ENCODE data around the gene HEY2.
A peak's percentile ranks its signal among the peaks of the same experiment; 100 is the strongest.
"Not testable (repeated sequence)": the region's sequence is repeated elsewhere in the genome, so short reads cannot be mapped to it uniquely, and the experiment has no call there.

HEY2 gene

DNA sequence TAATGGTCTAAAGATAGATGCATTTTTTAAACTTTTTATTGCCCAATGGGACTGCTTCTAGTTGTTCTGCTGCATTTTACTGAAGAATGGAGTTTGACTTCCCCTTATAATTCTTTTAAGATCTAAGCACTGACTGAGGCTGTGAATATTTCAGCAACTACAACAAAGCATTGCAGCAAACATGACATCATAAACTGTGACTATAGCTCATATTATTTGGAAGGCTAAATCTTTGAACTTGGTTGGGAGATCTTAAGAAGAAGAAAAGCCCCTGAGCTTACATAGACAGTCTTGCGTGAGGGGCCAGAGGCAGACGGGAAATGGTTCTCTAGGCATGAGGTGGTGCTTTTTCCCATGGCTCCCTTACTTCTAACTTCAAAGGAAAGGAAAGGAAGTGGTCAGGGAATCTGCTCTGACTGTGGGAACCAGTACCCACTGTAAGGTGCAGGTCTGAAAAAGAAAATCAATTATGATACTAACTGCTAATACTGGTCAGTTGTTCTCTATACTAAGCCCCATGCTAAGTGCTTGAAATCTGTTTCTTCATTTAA is 14.8 kb downstream of the HEY2 start:
- Mint-ChIP-seq H3K9me3 (no peaks in the 10 kb centered on the region), H3K27me3 (peaks cover 53 to 74% of the 10 kb centered on the region in 2 donors), H3K27ac (no peak overlapping the region), H3K36me3 (ENCODE audit: insufficient read depth) (no peaks in the 10 kb centered on the region), H3K4me3 (no peak overlapping the region), H3K4me1 (ENCODE audit: low read depth in 2 of 2) (no peaks in the 10 kb centered on the region)
- ATAC-seq (replicated peaks), result no peak
- no peak for DNase-seq

DNA sequence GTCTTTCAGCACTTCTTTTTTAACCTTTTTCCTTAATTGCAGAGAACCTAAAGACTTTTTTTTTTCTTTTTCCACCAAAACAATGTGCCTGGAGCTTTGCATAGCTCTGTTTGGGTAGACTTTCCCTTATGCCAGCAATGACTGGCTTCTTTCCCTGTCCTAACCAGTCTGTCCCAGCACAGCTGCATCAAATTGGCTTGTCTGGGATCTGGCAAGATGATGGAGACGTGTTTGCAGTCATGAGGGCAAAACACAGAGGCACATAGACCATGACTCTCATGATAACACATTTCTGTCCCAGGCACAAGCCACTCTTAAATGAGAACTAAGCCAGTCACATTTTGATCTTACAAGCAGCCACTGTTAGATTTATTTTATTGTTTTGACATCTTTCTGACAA is 16.5 kb downstream of the HEY2 start:
- peaks cover 4 to 5% of the 10 kb centered on the region in 2 donors for H3K4me1 Mint-ChIP-seq (ENCODE audit: low read depth in 2 of 2)
- H3K4me3 Mint-ChIP-seq, result no peak overlapping the region
- H3K36me3 Mint-ChIP-seq (ENCODE audit: insufficient read depth), result no peaks in the 10 kb centered on the region
- DNase-seq (no peak), ATAC-seq (replicated peaks) (no peak)
- no peak overlapping the region for H3K27ac Mint-ChIP-seq
- H3K9me3 Mint-ChIP-seq, result no peaks in the 10 kb centered on the region
- peaks cover 41 to 61% of the 10 kb centered on the region in 2 donors for H3K27me3 Mint-ChIP-seq

DNA sequence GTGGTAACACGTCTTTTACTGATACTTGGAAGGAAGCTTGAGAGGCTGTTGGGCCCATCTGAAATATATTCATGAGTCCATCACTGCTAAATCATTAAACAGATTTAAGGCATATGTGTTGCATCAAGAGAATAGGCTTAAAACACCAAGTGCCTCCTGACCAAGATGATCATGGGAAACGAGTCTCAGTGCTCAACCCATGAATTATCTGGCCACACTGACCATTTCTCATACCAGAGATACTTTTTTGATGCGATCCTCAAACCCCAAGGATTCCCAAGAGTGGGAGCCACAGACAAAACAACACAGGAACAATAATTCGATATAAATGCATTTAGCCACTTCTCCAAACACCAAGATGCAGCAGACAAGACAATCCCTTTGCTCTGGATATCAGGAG is 17.2 kb downstream of the HEY2 start:
- DNase-seq (no peak), ATAC-seq (replicated peaks) (no peak)
- peaks cover 4 to 5% of the 10 kb centered on the region in 2 donors for H3K4me1 Mint-ChIP-seq (ENCODE audit: low read depth in 2 of 2)
- no peak overlapping the region for H3K4me3 Mint-ChIP-seq
- no peaks in the 10 kb centered on the region for H3K36me3 Mint-ChIP-seq (ENCODE audit: insufficient read depth)
- no peaks in the 10 kb centered on the region for H3K9me3 Mint-ChIP-seq
- no peak overlapping the region for H3K27ac Mint-ChIP-seq
- H3K27me3 Mint-ChIP-seq, result peaks cover 41 to 56% of the 10 kb centered on the region in 2 donors

DNA sequence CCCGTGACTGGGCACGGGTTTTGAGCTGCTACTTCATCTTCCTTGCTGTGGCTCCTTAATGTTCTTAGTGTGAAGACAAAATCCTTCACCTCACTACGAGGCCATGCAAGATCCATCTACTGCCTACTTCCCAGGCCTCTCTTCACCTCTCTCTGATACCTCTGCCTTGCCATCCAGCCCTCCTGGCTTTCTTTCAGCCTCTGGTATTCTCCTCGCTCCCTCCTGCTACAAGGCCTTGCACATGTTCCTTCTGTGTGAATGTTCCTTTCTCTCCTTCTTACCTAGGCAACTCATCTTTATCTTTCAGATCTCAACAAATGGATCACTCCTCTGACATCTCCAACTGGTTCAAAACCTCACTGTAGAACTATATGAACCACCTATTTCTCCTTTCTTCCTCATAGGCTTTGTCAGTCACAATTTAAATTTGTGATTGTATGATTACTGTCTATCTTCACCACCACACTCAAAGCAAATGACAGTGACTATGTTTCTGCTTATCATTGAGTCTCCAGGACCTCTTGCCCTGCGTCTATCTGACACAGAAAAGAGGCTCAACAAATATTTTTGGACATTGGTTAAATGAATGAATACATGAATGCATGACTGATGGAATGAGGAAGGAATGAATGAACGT is 19.8 kb downstream of the HEY2 start:
- Mint-ChIP-seq H3K36me3 (ENCODE audit: insufficient read depth) (no peaks in the 10 kb centered on the region), H3K4me1 (ENCODE audit: low read depth in 2 of 2) (peaks cover 4 to 5% of the 10 kb centered on the region in 2 donors), H3K9me3 (no peaks in the 10 kb centered on the region), H3K4me3 (no peak overlapping the region), H3K27ac (no peak overlapping the region), H3K27me3 (peaks cover 30 to 36% of the 10 kb centered on the region in 2 donors)
- ATAC-seq (replicated peaks) (no peak), DNase-seq (no peak)

DNA sequence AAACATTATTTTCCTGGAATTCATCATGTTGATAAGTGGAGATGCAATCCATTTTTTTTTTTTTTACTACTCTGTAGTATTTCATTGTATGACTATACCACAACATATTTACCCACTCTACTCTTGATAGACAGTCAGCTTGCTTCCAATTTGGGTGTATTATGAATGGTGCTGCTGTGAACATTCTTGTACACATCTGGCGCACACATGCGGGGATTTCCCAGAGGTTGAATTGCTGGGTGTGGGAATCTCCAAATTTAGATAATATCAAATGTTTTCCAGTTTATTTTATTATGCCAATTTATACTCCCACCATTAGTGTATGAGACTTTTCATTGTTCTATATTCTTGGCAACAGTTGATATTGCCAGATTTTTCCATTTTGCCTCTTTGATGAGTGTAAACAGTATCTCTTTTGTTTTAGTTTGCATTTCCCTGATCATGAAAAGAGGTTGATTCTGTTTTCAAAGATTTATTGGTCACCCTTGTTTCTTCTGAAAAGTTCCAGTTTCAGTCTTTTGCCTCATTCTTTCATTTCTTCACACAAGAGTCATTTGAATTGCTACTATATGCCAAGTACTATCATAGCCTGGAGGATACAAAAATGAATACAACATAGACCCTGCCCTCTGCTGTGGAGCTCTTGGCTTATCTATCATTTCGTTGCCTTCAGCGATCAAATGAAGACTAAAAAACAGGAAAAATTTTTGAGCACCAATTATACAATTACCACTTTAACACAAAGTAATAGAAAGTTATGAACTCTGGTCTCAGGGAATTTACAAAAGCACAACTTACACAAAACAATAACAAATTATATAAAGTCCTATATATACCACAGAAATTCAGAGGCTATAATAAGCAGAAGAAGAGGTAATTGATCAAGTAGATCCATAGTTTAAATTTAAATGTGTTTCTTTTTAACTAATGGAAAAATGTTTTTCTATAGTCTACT is 24.2 kb downstream of the HEY2 start:
- ATAC-seq (replicated peaks), result no peak
- DNase-seq, result no peak
- Mint-ChIP-seq H3K4me1 (ENCODE audit: low read depth in 2 of 2) (peaks cover 4 to 5% of the 10 kb centered on the region in 2 donors), H3K27ac (no peak overlapping the region), H3K36me3 (ENCODE audit: insufficient read depth) (peaks cover under 1% of the 10 kb centered on the region), H3K9me3 (no peaks in the 10 kb centered on the region), H3K27me3 (peaks cover 0 to 3% of the 10 kb centered on the region in 2 donors), H3K4me3 (no peak overlapping the region)

DNA sequence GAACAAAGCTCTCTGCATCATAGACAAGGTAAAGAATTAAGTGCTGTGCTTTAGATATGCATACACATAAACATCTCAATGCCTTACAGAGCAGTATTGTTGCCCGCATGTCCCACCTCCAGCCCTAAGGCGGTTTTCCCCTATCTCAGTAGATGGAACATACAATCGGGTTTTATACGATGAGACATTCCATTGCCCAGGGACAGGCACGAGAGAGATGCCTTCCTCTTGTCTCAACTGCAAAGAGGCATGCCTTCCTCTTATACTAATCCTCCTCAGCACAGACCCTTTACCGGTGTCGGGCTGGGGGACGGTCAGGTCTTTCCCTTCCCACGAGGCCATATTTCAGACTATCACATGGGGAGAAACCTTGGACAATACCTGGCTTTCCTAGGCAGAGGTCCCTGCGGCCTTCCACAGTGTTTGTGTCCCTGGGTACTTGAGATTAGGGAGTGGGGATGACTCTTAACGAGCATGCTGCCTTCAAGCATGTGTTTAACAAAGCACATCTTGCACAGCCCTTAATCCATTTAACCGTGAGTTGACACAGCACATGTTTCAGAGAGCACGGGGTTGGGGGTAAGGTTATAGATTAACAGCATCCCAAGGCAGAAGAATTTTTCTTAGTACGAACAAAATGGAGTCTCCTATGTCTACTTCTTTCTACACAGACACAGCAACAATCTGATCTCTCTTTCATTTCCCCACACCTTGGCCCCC is 26.8 kb downstream of the HEY2 start:
- DNase-seq; H3K36me3 Mint-ChIP-seq (ENCODE audit: insufficient read depth): not testable (repeated sequence)

DNA sequence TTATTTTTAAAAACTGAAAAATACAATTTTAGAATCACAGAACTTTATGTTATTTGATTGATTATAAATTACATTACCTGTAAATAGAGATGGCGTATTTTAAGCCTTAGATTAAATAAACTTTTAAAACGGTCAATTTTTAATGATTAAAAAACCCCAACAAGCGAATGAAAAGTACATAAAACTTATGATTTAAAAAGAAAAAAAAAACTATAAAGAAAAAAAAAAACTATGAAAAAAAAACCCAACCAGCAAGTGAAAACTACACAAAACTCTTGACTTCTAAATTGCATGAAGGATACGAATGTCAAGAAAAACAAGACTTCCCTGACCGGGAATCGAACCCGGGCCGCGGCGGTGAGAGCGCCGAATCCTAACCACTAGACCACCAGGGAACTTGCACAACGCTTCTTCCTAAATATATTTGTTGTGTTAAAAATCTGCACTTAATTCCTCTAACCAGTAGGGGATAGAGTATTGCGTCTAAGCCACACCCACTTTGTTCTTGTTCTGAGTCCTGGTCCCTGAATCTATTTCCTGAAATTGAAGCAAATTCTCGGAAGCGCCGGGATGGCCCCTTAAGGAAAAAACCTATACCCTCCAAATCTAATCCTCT is 30.6 kb downstream of the HEY2 start:
- Mint-ChIP-seq H3K4me1 (ENCODE audit: low read depth in 2 of 2) (peaks cover 0 to 2% of the 10 kb centered on the region in 2 donors), H3K27me3 (no peaks in the 10 kb centered on the region), H3K36me3 (ENCODE audit: insufficient read depth) (peaks cover 5% of the 10 kb centered on the region), H3K4me3 (no peak overlapping the region), H3K9me3 (no peaks in the 10 kb centered on the region), H3K27ac (no peak overlapping the region)
- ATAC-seq (replicated peaks) (peak; percentile 79), DNase-seq (peak; percentile 86 to 93 (median 88))

More for the DNA sequence above, 26.8 kb downstream of the HEY2 start:
- H3K9me3 Mint-ChIP-seq; ATAC-seq (replicated peaks); H3K27ac Mint-ChIP-seq; H3K27me3 Mint-ChIP-seq; H3K4me1 Mint-ChIP-seq (ENCODE audit: low read depth in 2 of 2); H3K4me3 Mint-ChIP-seq: not testable (repeated sequence)

DNA sequence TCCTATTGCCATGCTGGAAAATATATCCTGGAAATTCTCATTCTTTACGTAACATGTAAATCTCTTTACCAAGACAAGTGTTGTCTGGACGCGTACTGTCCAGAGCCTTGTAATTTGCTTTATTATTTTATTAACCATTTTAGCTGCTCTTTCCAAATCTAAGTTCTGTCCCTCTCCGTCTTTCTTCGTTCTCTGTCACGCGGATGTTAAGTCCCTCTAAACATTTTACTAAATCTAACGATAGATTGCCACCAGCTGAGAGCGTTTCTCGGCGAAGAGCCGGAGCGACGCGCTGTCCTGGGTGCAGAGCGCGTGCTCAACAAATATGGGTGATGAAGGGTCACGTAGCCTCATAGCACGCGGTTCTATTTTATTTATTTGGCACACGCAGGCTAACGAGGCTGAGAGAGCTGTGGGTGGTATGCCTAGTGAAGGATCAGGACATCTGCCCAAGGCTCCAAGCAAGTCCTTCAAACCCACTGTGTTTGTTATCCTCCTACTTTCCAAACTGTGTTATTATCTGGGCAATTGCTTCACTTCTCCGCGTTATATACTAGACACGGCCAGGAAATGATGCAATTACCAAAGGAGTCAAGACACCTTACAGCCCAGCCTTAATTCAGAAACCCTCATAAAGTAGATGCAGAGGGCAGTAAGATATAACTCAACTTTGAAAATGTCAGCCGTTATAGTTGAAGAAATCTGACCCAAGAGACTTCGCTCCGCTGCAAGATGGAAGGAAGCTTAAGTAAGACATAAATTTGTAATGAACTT is 31.3 kb downstream of the HEY2 start:
- Mint-ChIP-seq H3K27ac (no peak overlapping the region), H3K4me1 (ENCODE audit: low read depth in 2 of 2) (peaks cover 0 to 2% of the 10 kb centered on the region in 2 donors), H3K27me3 (no peaks in the 10 kb centered on the region), H3K36me3 (ENCODE audit: insufficient read depth) (peaks cover 5% of the 10 kb centered on the region), H3K9me3 (no peaks in the 10 kb centered on the region), H3K4me3 (no peak overlapping the region)
- ATAC-seq (replicated peaks), result peak; percentile 73
- peak; percentile 51 to 58 (median 53) for DNase-seq

DNA sequence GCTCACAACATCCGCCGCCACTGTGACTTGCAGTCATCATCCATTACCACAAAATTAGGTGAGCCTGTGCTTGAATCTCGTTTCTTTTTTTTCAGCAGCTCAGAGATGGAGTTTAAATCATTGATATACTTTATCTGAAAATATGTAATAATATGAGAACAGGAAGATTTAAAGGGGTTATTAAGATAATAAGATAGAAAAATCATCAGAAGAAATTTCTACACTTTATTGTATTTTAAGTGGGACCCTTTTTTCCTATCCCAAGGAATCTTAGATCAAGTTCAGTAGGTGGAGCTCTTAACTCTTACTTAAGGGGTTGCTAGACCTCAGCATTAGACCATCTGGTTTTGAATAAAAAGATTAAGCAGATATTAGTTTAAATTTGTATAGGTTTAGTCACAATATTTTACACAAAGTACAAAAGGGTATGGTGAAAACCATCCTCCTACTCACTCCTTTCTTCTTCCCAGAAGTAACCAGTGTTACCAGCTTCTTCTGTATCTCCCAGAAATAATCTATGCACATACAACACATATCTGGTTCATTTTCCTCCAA is 32.0 kb downstream of the HEY2 start:
- peaks cover 0 to 2% of the 10 kb centered on the region in 2 donors for H3K4me1 Mint-ChIP-seq (ENCODE audit: low read depth in 2 of 2)

DNA sequence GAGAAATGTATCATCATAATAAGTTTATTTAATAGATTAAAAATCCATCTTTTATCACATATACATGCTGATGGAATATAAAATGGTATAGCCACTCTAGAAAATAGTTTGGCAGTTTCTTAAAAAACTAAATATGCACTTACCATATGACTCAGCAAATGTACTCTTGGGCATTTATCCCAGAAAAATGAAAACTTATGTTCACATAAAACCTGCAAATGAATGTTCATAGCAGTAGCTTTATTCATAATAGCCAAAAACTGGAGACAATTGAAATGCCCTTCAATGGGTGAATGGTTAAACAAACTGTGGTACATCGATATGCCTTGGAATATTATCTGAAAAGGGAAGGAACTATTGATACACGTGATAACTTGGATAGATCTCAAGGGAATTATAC is 34.9 kb downstream of the HEY2 start:
- Mint-ChIP-seq H3K27ac (no peak overlapping the region), H3K4me3 (no peak overlapping the region)

More for the DNA sequence above, 32.0 kb downstream of the HEY2 start:
- ATAC-seq (replicated peaks) (peak; percentile 59), DNase-seq (no peak)
- Mint-ChIP-seq H3K27ac (no peak overlapping the region), H3K9me3 (no peaks in the 10 kb centered on the region), H3K4me3 (no peak overlapping the region), H3K27me3 (no peaks in the 10 kb centered on the region), H3K36me3 (ENCODE audit: insufficient read depth) (peaks cover 8% of the 10 kb centered on the region)

DNA sequence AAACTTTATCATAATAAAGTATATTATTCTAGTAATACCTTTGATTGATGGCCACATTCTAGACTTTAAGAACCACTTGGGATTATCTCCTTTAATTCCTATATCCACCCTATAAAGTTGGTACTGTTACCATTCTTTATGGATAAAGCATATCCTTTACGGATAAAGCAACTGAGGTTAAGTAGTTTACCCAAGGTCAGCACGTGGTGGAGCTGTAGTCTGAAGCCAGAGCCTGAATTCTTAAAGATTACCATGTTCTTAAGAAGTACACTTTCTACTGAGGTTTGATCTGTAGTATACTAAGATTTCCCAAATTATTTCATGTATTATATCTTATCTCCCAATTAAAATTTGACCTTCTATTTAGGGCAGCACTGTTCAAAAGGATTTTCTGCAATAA is 38.4 kb downstream of the HEY2 start:
- Mint-ChIP-seq H3K4me3 (no peak overlapping the region), H3K36me3 (ENCODE audit: insufficient read depth) (peaks cover 14% of the 10 kb centered on the region), H3K4me1 (ENCODE audit: low read depth in 2 of 2) (peaks cover 21% of the 10 kb centered on the region in 2 donors), H3K27me3 (no peaks in the 10 kb centered on the region), H3K27ac (peak overlapping the region in 1 of 2 donors; percentile 35), H3K9me3 (no peaks in the 10 kb centered on the region)
- DNase-seq (no peak), ATAC-seq (replicated peaks) (no peak)

More for the DNA sequence above, 34.9 kb downstream of the HEY2 start:
- Mint-ChIP-seq H3K4me1 (ENCODE audit: low read depth in 2 of 2) (peaks cover 3 to 6% of the 10 kb centered on the region in 2 donors), H3K27me3 (no peaks in the 10 kb centered on the region), H3K9me3 (no peaks in the 10 kb centered on the region), H3K36me3 (ENCODE audit: insufficient read depth) (peaks cover 3% of the 10 kb centered on the region)
- DNase-seq (no peak), ATAC-seq (replicated peaks) (no peak)

DNA sequence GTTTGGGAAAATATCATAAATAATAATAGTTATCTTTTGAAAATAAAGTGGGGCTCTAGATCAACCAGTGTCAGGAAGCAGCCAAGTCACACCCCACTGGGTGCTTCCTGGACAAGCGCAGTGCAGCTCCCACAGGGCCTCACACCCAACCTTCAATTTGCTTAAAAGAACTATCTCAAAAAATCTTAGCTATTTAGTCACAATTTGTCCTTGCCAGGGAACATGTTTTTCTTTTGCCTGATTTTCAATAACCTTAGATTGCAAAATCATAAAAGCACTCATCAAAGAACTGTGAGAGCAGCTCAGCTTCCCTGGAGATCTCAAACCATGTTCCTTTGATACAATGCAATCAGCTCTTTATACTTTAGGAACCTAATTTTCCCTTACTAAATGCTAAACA is 39.7 kb downstream of the HEY2 start:
- peak overlapping the region; percentile 97 to 99 for H3K27ac Mint-ChIP-seq
- no peaks in the 10 kb centered on the region for H3K27me3 Mint-ChIP-seq
- H3K4me3 Mint-ChIP-seq, result peak overlapping the region; percentile 86 to 93
- DNase-seq, result no peak
- H3K9me3 Mint-ChIP-seq, result no peaks in the 10 kb centered on the region
- H3K36me3 Mint-ChIP-seq (ENCODE audit: insufficient read depth), result peaks cover 14% of the 10 kb centered on the region
- no peak for ATAC-seq (replicated peaks)
- peaks cover 33 to 35% of the 10 kb centered on the region in 2 donors for H3K4me1 Mint-ChIP-seq (ENCODE audit: low read depth in 2 of 2)
